Ishikawa (cell line): Measurements from ENCODE around the gene RFC4.

Source experiments
- CEBPB ChIP-seq: IDR thresholded peaks from 2 replicates; pipeline ENCODE4 v1.6.1; 2012
- EP300 ChIP-seq: IDR thresholded peaks from 2 replicates; pipeline ENCODE4 v1.6.1; 2012; ENCODE audit warnings: borderline replicate concordance
- FOXM1 ChIP-seq: IDR thresholded peaks from 2 replicates; pipeline ENCODE4 v1.6.1; 2012; ENCODE audit warnings: low read depth, borderline replicate concordance
- MAX ChIP-seq: IDR thresholded peaks from 2 replicates; pipeline ENCODE4 v1.6.1; 2012
- RAD21 ChIP-seq: IDR thresholded peaks from 2 replicates; pipeline ENCODE4 v1.6.1; 2012; ENCODE audit warnings: low read depth
- YY1 ChIP-seq: IDR thresholded peaks from 2 replicates; pipeline ENCODE4 v1.6.1; 2012; ENCODE audit warnings: low read depth

GRCh38 chr3:186854146-186854545 lies 47.9 kb upstream of the RFC4 start:
- TF ChIP-seq CEBPB (no peak), RAD21 (no peak), MAX (no peak), EP300 (no peak), YY1 (no peak), FOXM1 (no peak)
